Ectodermal cell (in vitro differentiated cells): Measurements from ENCODE around the gene DSCAML1.

ENCODE experiments used
- H3K27ac ChIP-seq: 2 replicates; pipeline ENCODE4 v1.7.0; 2013; ENCODE audit warnings: mild to moderate bottlenecking, low read depth, low read length; ENCODE audit not compliant: insufficient read depth, poor library complexity, severe bottlenecking
- H3K27me3 ChIP-seq: 2 replicates; pipeline ENCODE4 v1.7.0; 2013; ENCODE audit warnings: mild to moderate bottlenecking, low read length; ENCODE audit not compliant: insufficient read depth, control insufficient read depth, poor library complexity, severe bottlenecking
- H3K36me3 ChIP-seq: one replicate; pipeline ENCODE4 v1.7.0; 2013; ENCODE audit warnings: low read length; ENCODE audit not compliant: control insufficient read depth, insufficient read depth
- H3K4me1 ChIP-seq: one replicate; pipeline ENCODE4 v1.7.0; 2013; ENCODE audit warnings: low read length; ENCODE audit not compliant: control insufficient read depth, insufficient read depth
- H3K4me3 ChIP-seq: 2 replicates; pipeline ENCODE4 v1.7.0; 2013; ENCODE audit warnings: low read depth, low read length, control low read depth; ENCODE audit not compliant: insufficient read depth
- H3K9me3 ChIP-seq: 2 replicates; pipeline ENCODE4 v1.7.0; 2013; ENCODE audit warnings: mild to moderate bottlenecking, low read length, moderate library complexity; ENCODE audit not compliant: control insufficient read depth
- WGBS, 2 experiments: methylation state at CpG; one replicate each; pipeline ENCODE4 v1.1.7; 2013; ENCODE audit warnings: missing lambda C conversion rate in 2 of 2; 5-methylcytosine and 5-hydroxymethylcytosine counted together

Gene DSCAML1

GRCh38 chr11:117831661-117832415 is 34.8 kb upstream of the DSCAML1 start:
- Histone ChIP-seq H3K4me1 (peaks cover 16% of the 10 kb centered on the region), H3K27me3 (no peaks in the 10 kb centered on the region), H3K27ac (no peak overlapping the region), H3K36me3 (no peaks in the 10 kb centered on the region), H3K4me3 (no peak overlapping the region), H3K9me3 (no peaks in the 10 kb centered on the region)
- WGBS, 2 experiments, result 94 to 95% methylated on average over 7 of the region's 7 CpGs

GRCh38 chr11:117830674-117831351 is 33.8 kb upstream of the DSCAML1 start:
- H3K27ac ChIP-seq, result no peak overlapping the region
- H3K36me3 ChIP-seq, result no peaks in the 10 kb centered on the region
- 83 to 84% methylated on average over 6 of the region's 6 CpGs for WGBS, 2 experiments
- no peaks in the 10 kb centered on the region for H3K27me3 ChIP-seq
- H3K9me3 ChIP-seq, result no peaks in the 10 kb centered on the region
- no peak overlapping the region for H3K4me3 ChIP-seq
- H3K4me1 ChIP-seq, result peaks cover 16% of the 10 kb centered on the region

- no peaks in the 10 kb centered on the region for H3K27me3 ChIP-seq
- H3K4me1 ChIP-seq, result peaks cover 16% of the 10 kb centered on the region
- H3K36me3 ChIP-seq, result no peaks in the 10 kb centered on the region
- H3K27ac ChIP-seq, result no peak overlapping the region
- H3K9me3 ChIP-seq, result no peaks in the 10 kb centered on the region
- WGBS, 2 experiments, result 94% methylated on average over 14 of the region's 14 CpGs
- H3K4me3 ChIP-seq, result no peak overlapping the region
Observed at GRCh38 chr11:117830072-117830471, 33.1 kb upstream of the DSCAML1 start.

- Histone ChIP-seq H3K27me3 (no peaks in the 10 kb centered on the region), H3K9me3 (no peaks in the 10 kb centered on the region), H3K4me3 (no peak overlapping the region), H3K36me3 (no peaks in the 10 kb centered on the region), H3K27ac (no peak overlapping the region), H3K4me1 (peaks cover 16% of the 10 kb centered on the region)
- WGBS, 2 experiments, result 94 to 95% methylated on average over 7 of the region's 7 CpGs
Observed at GRCh38 chr11:117829369-117829725, 32.3 kb upstream of the DSCAML1 start.

GRCh38 chr11:117828611-117829368 is 31.8 kb upstream of the DSCAML1 start:
- H3K9me3 ChIP-seq, result no peaks in the 10 kb centered on the region
- no peaks in the 10 kb centered on the region for H3K27me3 ChIP-seq
- no peak overlapping the region for H3K4me3 ChIP-seq
- WGBS, 2 experiments, result 80 to 86% methylated on average over 16 of the region's 16 CpGs
- H3K27ac ChIP-seq, result no peak overlapping the region
- no peaks in the 10 kb centered on the region for H3K36me3 ChIP-seq
- H3K4me1 ChIP-seq, result peaks cover 14% of the 10 kb centered on the region

- 90 to 91% methylated on average over 15 of the region's 15 CpGs for WGBS, 2 experiments
- Histone ChIP-seq H3K4me1 (peaks cover 9% of the 10 kb centered on the region), H3K36me3 (no peaks in the 10 kb centered on the region), H3K9me3 (no peaks in the 10 kb centered on the region), H3K27ac (no peak overlapping the region), H3K4me3 (no peak overlapping the region), H3K27me3 (no peaks in the 10 kb centered on the region)
Observed at GRCh38 chr11:117827521-117828511, 30.8 kb upstream of the DSCAML1 start.

- 86 to 93% methylated on average over 3 of the region's 3 CpGs for WGBS, 2 experiments
- H3K27ac ChIP-seq, result no peak overlapping the region
Observed at GRCh38 chr11:117826832-117827231, 29.8 kb upstream of the DSCAML1 start.

GRCh38 chr11:117826190-117826570 is 29.2 kb upstream of the DSCAML1 start:
- 81% methylated on average over 10 of the region's 10 CpGs for WGBS, 2 experiments
- Histone ChIP-seq H3K4me1 (peaks cover 7% of the 10 kb centered on the region), H3K27ac (no peak overlapping the region), H3K4me3 (no peak overlapping the region), H3K9me3 (no peaks in the 10 kb centered on the region), H3K36me3 (no peaks in the 10 kb centered on the region), H3K27me3 (no peaks in the 10 kb centered on the region)

More at GRCh38 chr11:117826832-117827231, 29.8 kb upstream of the DSCAML1 start:
- no peaks in the 10 kb centered on the region for H3K9me3 ChIP-seq
- no peaks in the 10 kb centered on the region for H3K27me3 ChIP-seq
- no peaks in the 10 kb centered on the region for H3K36me3 ChIP-seq
- no peak overlapping the region for H3K4me3 ChIP-seq
- H3K4me1 ChIP-seq, result peaks cover 9% of the 10 kb centered on the region

GRCh38 chr11:117825538-117826189 is 28.6 kb upstream of the DSCAML1 start:
- Histone ChIP-seq H3K27me3 (no peaks in the 10 kb centered on the region), H3K36me3 (no peaks in the 10 kb centered on the region), H3K9me3 (no peaks in the 10 kb centered on the region), H3K27ac (no peak overlapping the region), H3K4me1 (peaks cover 2% of the 10 kb centered on the region), H3K4me3 (no peak overlapping the region)
- WGBS, 2 experiments, result 87 to 90% methylated on average over 8 of the region's 8 CpGs
